Duodenal mucosa (tissue), 2 donors: ENCODE data around the gene DCC.

Source experiments
- H3K27ac ChIP-seq: one replicate; pipeline ENCODE4 v1.7.0; 2013; ENCODE audit warnings: low read depth, low read length
- H3K27me3 ChIP-seq, 2 donors: one replicate each; pipeline ENCODE4 v1.7.0; 2013; ENCODE audit warnings: low read length in 2 of 2, control low read depth in 1 of 2; ENCODE audit not compliant: insufficient read depth in 2 of 2, control insufficient read depth in 1 of 2
- H3K36me3 ChIP-seq, 2 donors: one replicate each; pipeline ENCODE4 v1.7.0; 2013; ENCODE audit warnings: low read length in 2 of 2, control low read depth in 1 of 2; ENCODE audit not compliant: insufficient read depth in 2 of 2, control insufficient read depth in 1 of 2
- H3K4me1 ChIP-seq, 2 donors: one replicate each; pipeline ENCODE4 v1.7.0; 2013; ENCODE audit warnings: low read length in 2 of 2, control low read depth in 1 of 2; ENCODE audit not compliant: insufficient read depth in 2 of 2, control insufficient read depth in 1 of 2
- H3K4me3 ChIP-seq, 2 donors: one replicate each; pipeline ENCODE4 v1.7.0; 2013; ENCODE audit warnings: low read length in 2 of 2, low read depth in 1 of 2
- H3K9ac ChIP-seq, 2 donors: one replicate each; pipeline ENCODE4 v1.7.0; 2013; ENCODE audit warnings: low read length in 2 of 2, low read depth in 1 of 2
- H3K9me3 ChIP-seq, 2 donors: one replicate each; pipeline ENCODE4 v1.7.0; 2013; ENCODE audit warnings: low read length in 2 of 2, control low read depth in 1 of 2; ENCODE audit not compliant: control insufficient read depth in 1 of 2

The DCC gene

GRCh38 chr18:52376104-52376503, 36.1 kb downstream of the DCC start:
- Histone ChIP-seq H3K9ac (no peak overlapping the region), H3K4me3 (no peak overlapping the region), H3K27me3 (no peaks in the 10 kb centered on the region), H3K36me3 (no peaks in the 10 kb centered on the region), H3K27ac (no peak overlapping the region), H3K4me1 (no peaks in the 10 kb centered on the region), H3K9me3 (no peaks in the 10 kb centered on the region)

- no peaks in the 10 kb centered on the region for H3K9me3 ChIP-seq
- no peaks in the 10 kb centered on the region for H3K36me3 ChIP-seq
- no peaks in the 10 kb centered on the region for H3K4me1 ChIP-seq
- H3K9ac ChIP-seq, result no peak overlapping the region
- no peak overlapping the region for H3K27ac ChIP-seq
- H3K27me3 ChIP-seq, result no peaks in the 10 kb centered on the region
- no peak overlapping the region for H3K4me3 ChIP-seq
These were observed 37.1 kb downstream of the DCC start for GRCh38 chr18:52377094-52377493.

GRCh38 chr18:52386306-52386705, 46.3 kb downstream of the DCC start:
- H3K36me3 ChIP-seq, result no peaks in the 10 kb centered on the region
- H3K4me3 ChIP-seq, result no peak overlapping the region
- H3K9me3 ChIP-seq, result no peaks in the 10 kb centered on the region
- no peaks in the 10 kb centered on the region for H3K27me3 ChIP-seq
- no peak overlapping the region for H3K9ac ChIP-seq
- no peak overlapping the region for H3K27ac ChIP-seq
- no peaks in the 10 kb centered on the region for H3K4me1 ChIP-seq

- Histone ChIP-seq H3K9me3 (no peaks in the 10 kb centered on the region), H3K9ac (no peak overlapping the region), H3K4me1 (no peaks in the 10 kb centered on the region), H3K27me3 (no peaks in the 10 kb centered on the region), H3K4me3 (no peak overlapping the region), H3K27ac (no peak overlapping the region), H3K36me3 (no peaks in the 10 kb centered on the region)
These were observed 47.2 kb downstream of the DCC start for GRCh38 chr18:52387175-52387574.

GRCh38 chr18:52391810-52392559, 52.0 kb downstream of the DCC start:
- no peaks in the 10 kb centered on the region for H3K9me3 ChIP-seq
- no peaks in the 10 kb centered on the region for H3K27me3 ChIP-seq
- H3K4me1 ChIP-seq, result no peaks in the 10 kb centered on the region
- H3K4me3 ChIP-seq, result no peak overlapping the region
- no peak overlapping the region for H3K27ac ChIP-seq
- no peaks in the 10 kb centered on the region for H3K36me3 ChIP-seq
- H3K9ac ChIP-seq, result no peak overlapping the region

GRCh38 chr18:52394602-52395001, 54.6 kb downstream of the DCC start:
- H3K27me3 ChIP-seq, result no peaks in the 10 kb centered on the region
- H3K4me1 ChIP-seq, result no peaks in the 10 kb centered on the region
- no peaks in the 10 kb centered on the region for H3K9me3 ChIP-seq
- H3K9ac ChIP-seq, result no peak overlapping the region
- no peaks in the 10 kb centered on the region for H3K36me3 ChIP-seq
- H3K4me3 ChIP-seq, result no peak overlapping the region
- no peak overlapping the region for H3K27ac ChIP-seq

GRCh38 chr18:52395146-52395852, 55.3 kb downstream of the DCC start:
- Histone ChIP-seq H3K27ac (no peak overlapping the region), H3K9me3 (no peaks in the 10 kb centered on the region), H3K9ac (no peak overlapping the region), H3K4me1 (no peaks in the 10 kb centered on the region), H3K36me3 (no peaks in the 10 kb centered on the region), H3K4me3 (no peak overlapping the region), H3K27me3 (no peaks in the 10 kb centered on the region)

GRCh38 chr18:52401236-52401635, 61.2 kb downstream of the DCC start:
- Histone ChIP-seq H3K27ac (no peak overlapping the region), H3K4me1 (no peaks in the 10 kb centered on the region), H3K27me3 (no peaks in the 10 kb centered on the region), H3K9ac (no peak overlapping the region), H3K4me3 (no peak overlapping the region), H3K36me3 (no peaks in the 10 kb centered on the region), H3K9me3 (no peaks in the 10 kb centered on the region)

- Histone ChIP-seq H3K9ac (no peak overlapping the region), H3K9me3 (no peaks in the 10 kb centered on the region), H3K27me3 (no peaks in the 10 kb centered on the region), H3K27ac (no peak overlapping the region), H3K4me1 (no peaks in the 10 kb centered on the region), H3K4me3 (no peak overlapping the region), H3K36me3 (no peaks in the 10 kb centered on the region)
These were observed 62.8 kb downstream of the DCC start for GRCh38 chr18:52402814-52403213.

- Histone ChIP-seq H3K27ac (no peak overlapping the region), H3K27me3 (no peaks in the 10 kb centered on the region), H3K4me1 (no peaks in the 10 kb centered on the region), H3K36me3 (no peaks in the 10 kb centered on the region), H3K4me3 (no peak overlapping the region), H3K9me3 (no peaks in the 10 kb centered on the region), H3K9ac (no peak overlapping the region)
These were observed 63.5 kb downstream of the DCC start for GRCh38 chr18:52403291-52404021.
